Measurements from ENCODE around the gene SPTBN1.

SPTBN1 gene

GRCh38 chr2:54523324-54523959, 67.3 kb downstream of the SPTBN1 start:
- H3K27me3 ChIP-seq (ENCODE audit: insufficient read depth, low read length) = no peaks in the 10 kb centered on the region
- TF ChIP-seq CTCF (IDR thresholded peaks at IDR 0.05; ENCODE audit: low read length) (no peak), EZH2 (IDR thresholded peaks at IDR 0.05; ENCODE audit: borderline replicate concordance, low read length) (no peak)
- no peaks in the 10 kb centered on the region for H3F3A ChIP-seq (ENCODE audit: insufficient read depth, low read length)
- no peak overlapping the region for H3K27ac ChIP-seq (ENCODE audit: low read depth, low read length, poor library complexity, severe bottlenecking)
- no peaks in the 10 kb centered on the region for H3K9me3 ChIP-seq (ENCODE audit: low read length)
- no peak overlapping the region for H3K4me2 ChIP-seq (ENCODE audit: low read length)
- no peak overlapping the region for H2AFZ ChIP-seq (ENCODE audit: low read length)
- no peak overlapping the region for H3K9ac ChIP-seq (ENCODE audit: low read length)
- no peaks in the 10 kb centered on the region for H3K9me2 ChIP-seq (ENCODE audit: low read depth, low read length)
- H4K20me1 ChIP-seq (ENCODE audit: insufficient read depth, low read length) = no peaks in the 10 kb centered on the region
- no peaks in the 10 kb centered on the region for H3K4me1 ChIP-seq (ENCODE audit: insufficient read depth, low read length, severe bottlenecking)
- H3K79me2 ChIP-seq (ENCODE audit: insufficient read depth, low read length) = no peaks in the 10 kb centered on the region
- no peak overlapping the region for H3K4me3 ChIP-seq (ENCODE audit: low read depth, low read length, poor library complexity, severe bottlenecking)
- H3K36me3 ChIP-seq (ENCODE audit: insufficient read depth, low read length) = no peaks in the 10 kb centered on the region

- no peaks in the 10 kb centered on the region for H3F3A ChIP-seq (ENCODE audit: insufficient read depth, low read length)
- H3K79me2 ChIP-seq (ENCODE audit: insufficient read depth, low read length) = no peaks in the 10 kb centered on the region
- H2AFZ ChIP-seq (ENCODE audit: low read length) = no peak overlapping the region
- H3K9me2 ChIP-seq (ENCODE audit: low read depth, low read length) = no peaks in the 10 kb centered on the region
- no peak overlapping the region for H3K4me2 ChIP-seq (ENCODE audit: low read length)
- H3K27ac ChIP-seq (ENCODE audit: low read depth, low read length, poor library complexity, severe bottlenecking) = no peak overlapping the region
- H3K4me1 ChIP-seq (ENCODE audit: insufficient read depth, low read length, severe bottlenecking) = no peaks in the 10 kb centered on the region
- H3K36me3 ChIP-seq (ENCODE audit: insufficient read depth, low read length) = no peaks in the 10 kb centered on the region
- no peak overlapping the region for H3K4me3 ChIP-seq (ENCODE audit: low read depth, low read length, poor library complexity, severe bottlenecking)
- no peaks in the 10 kb centered on the region for H4K20me1 ChIP-seq (ENCODE audit: insufficient read depth, low read length)
- no peak overlapping the region for H3K9ac ChIP-seq (ENCODE audit: low read length)
- no peaks in the 10 kb centered on the region for H3K9me3 ChIP-seq (ENCODE audit: low read length)
- H3K27me3 ChIP-seq (ENCODE audit: insufficient read depth, low read length) = no peaks in the 10 kb centered on the region
- no peak for TF ChIP-seq CTCF (IDR thresholded peaks at IDR 0.05; ENCODE audit: low read length)
- TF ChIP-seq EZH2 (IDR thresholded peaks at IDR 0.05; ENCODE audit: borderline replicate concordance, low read length) = no peak
These were observed 68.3 kb downstream of the SPTBN1 start for GRCh38 chr2:54524226-54524991.

DNA sequence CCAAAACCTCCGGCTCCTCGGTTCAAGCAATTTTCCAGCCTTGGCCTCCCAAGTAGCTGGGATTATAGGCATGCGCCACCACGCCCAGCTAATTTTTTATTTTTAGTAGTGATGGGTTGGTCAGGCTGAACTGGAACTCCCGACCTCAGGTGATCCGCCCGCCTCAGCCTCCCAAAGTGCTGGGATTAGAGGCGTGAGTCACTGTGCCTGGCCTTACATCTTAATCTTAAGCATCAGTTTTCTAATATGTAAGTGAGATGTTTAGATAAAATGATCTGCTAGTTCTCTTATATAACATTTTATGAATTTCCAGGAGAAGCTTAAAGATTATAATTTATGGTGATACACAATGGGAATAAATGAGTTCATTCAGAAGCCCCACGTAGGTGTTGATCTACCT, 69.2 kb downstream of the SPTBN1 start:
- no peak overlapping the region for H3K9ac ChIP-seq (ENCODE audit: low read length)
- no peak overlapping the region for H3K4me2 ChIP-seq (ENCODE audit: low read length)
- H2AFZ ChIP-seq (ENCODE audit: low read length) = no peak overlapping the region
- H3K79me2 ChIP-seq (ENCODE audit: insufficient read depth, low read length) = no peaks in the 10 kb centered on the region
- no peaks in the 10 kb centered on the region for H3K27me3 ChIP-seq (ENCODE audit: insufficient read depth, low read length)
- H3K9me3 ChIP-seq (ENCODE audit: low read length) = no peaks in the 10 kb centered on the region
- TF ChIP-seq CTCF (IDR thresholded peaks at IDR 0.05; ENCODE audit: low read length) (no peak), EZH2 (IDR thresholded peaks at IDR 0.05; ENCODE audit: borderline replicate concordance, low read length) (no peak)
- no peaks in the 10 kb centered on the region for H4K20me1 ChIP-seq (ENCODE audit: insufficient read depth, low read length)
- H3K4me3 ChIP-seq (ENCODE audit: low read depth, low read length, poor library complexity, severe bottlenecking) = no peak overlapping the region
- no peaks in the 10 kb centered on the region for H3F3A ChIP-seq (ENCODE audit: insufficient read depth, low read length)
- no peak overlapping the region for H3K27ac ChIP-seq (ENCODE audit: low read depth, low read length, poor library complexity, severe bottlenecking)
- no peaks in the 10 kb centered on the region for H3K36me3 ChIP-seq (ENCODE audit: insufficient read depth, low read length)
- H3K9me2 ChIP-seq (ENCODE audit: low read depth, low read length) = no peaks in the 10 kb centered on the region
- no peaks in the 10 kb centered on the region for H3K4me1 ChIP-seq (ENCODE audit: insufficient read depth, low read length, severe bottlenecking)

Data from OCI-LY1 (cell line).